IMR-90 (cell line): ENCODE measurements around the gene ARHGEF2. TPM values are rescaled to one million over a fixed set of nuclear protein-coding genes. Genes with fewer than 3 reads are reported as not detected.
A peak's percentile ranks its signal among the peaks of the same experiment; 100 is the strongest.

Experiments used
- ATAC-seq: fragments of 200-7000 bp; cut with Tn5 transposase; 2 replicates; pipeline ENCODE4 v1.9.1; 2020; ENCODE audit warnings: low read depth, mild to moderate bottlenecking, moderate library complexity
- BruUV-seq: library from RNA; stranded (reverse); fragments of 400-500 nt; replicated peaks from 2 replicates; lab custom pipeline; 2021; lab: Mats Ljungman, UMichigan
- CTCF ChIA-PET: fragments of 300-600 bp; formaldehyde crosslinking; extraction: SDS; loops from one replicate; lab custom pipeline; 2021; ENCODE audit warnings: antibody characterized with exemption; lab: Yijun Ruan, JAX
- POLR2A ChIA-PET: fragments of 300-600 bp; sonication (Branson Sonifier 250); formaldehyde crosslinking; loops from one replicate; lab custom pipeline; 2022; ENCODE audit warnings: antibody characterized with exemption; ENCODE audit not compliant: unreplicated experiment; lab: Charles Lee
- DNase-seq: peaks from one replicate; pipeline ENCODE4 v3.0.0; 2013
- H2AFZ ChIP-seq: replicated peaks from 2 replicates; pipeline ENCODE3; 2013; ENCODE audit warnings: low read length, mild to moderate bottlenecking; ENCODE audit not compliant: poor library complexity
- H2AK5ac ChIP-seq: 2 replicates; pipeline ENCODE4 v1.6.1; 2013; ENCODE audit warnings: low read depth, low read length, inconsistent platforms
- H2AK9ac ChIP-seq: replicated peaks from 2 replicates; pipeline ENCODE3; 2013; ENCODE audit warnings: mild to moderate bottlenecking, low read depth, low read length, moderate library complexity; ENCODE audit not compliant: poor library complexity
- H2BK120ac ChIP-seq: 2 replicates; pipeline ENCODE4 v1.6.1; 2013; ENCODE audit warnings: low read depth, low read length, inconsistent platforms
- H2BK15ac ChIP-seq: 3 replicates; pipeline ENCODE4 v1.6.1; 2013; ENCODE audit warnings: low read depth, low read length, inconsistent platforms
- H2BK20ac ChIP-seq: 2 replicates; pipeline ENCODE4 v1.6.1; 2013; ENCODE audit warnings: low read depth, mild to moderate bottlenecking, inconsistent platforms, low read length, moderate library complexity
- H2BK5ac ChIP-seq: 2 replicates; pipeline ENCODE4 v1.6.1; 2013; ENCODE audit warnings: mild to moderate bottlenecking, low read depth, low read length, inconsistent platforms; ENCODE audit not compliant: poor library complexity, severe bottlenecking
- H3K14ac ChIP-seq: replicated peaks from 2 replicates; pipeline ENCODE4 v1.6.1; 2013; ENCODE audit warnings: low read depth, low read length, inconsistent platforms
- H3K18ac ChIP-seq: 2 replicates; pipeline ENCODE4 v1.6.1; 2013; ENCODE audit warnings: low read depth, low read length, control low read depth
- H3K23ac ChIP-seq: 2 replicates; pipeline ENCODE4 v1.6.1; 2013; ENCODE audit warnings: low read depth, low read length, inconsistent platforms
- H3K27ac ChIP-seq: 2 replicates; pipeline ENCODE4 v1.5.1; 2013; ENCODE audit warnings: mild to moderate bottlenecking, control low read depth, low read length; ENCODE audit not compliant: insufficient read depth
- H3K27me3 ChIP-seq: 2 replicates; pipeline ENCODE4 v1.6.1; 2013; ENCODE audit warnings: low read length; ENCODE audit not compliant: control insufficient read depth, insufficient read depth
- H3K36me3 ChIP-seq: 2 replicates; pipeline ENCODE4 v1.6.1; 2013; ENCODE audit warnings: low read length, mixed read lengths; ENCODE audit not compliant: control insufficient read depth, insufficient read depth
- H3K4ac ChIP-seq: 2 replicates; pipeline ENCODE4 v1.6.1; 2013; ENCODE audit warnings: low read depth, low read length, inconsistent platforms
- H3K4me1 ChIP-seq: 2 replicates; pipeline ENCODE4 v1.6.1; 2013; ENCODE audit warnings: low read length, mixed read lengths; ENCODE audit not compliant: control insufficient read depth, insufficient read depth
- H3K4me2 ChIP-seq: 2 replicates; pipeline ENCODE4 v1.6.1; 2013; ENCODE audit warnings: low read depth, mild to moderate bottlenecking, control low read depth, low read length, moderate library complexity
- H3K4me3 ChIP-seq: 2 replicates; pipeline ENCODE4 v1.5.1; 2013; ENCODE audit warnings: low read depth, mild to moderate bottlenecking, control low read depth, low read length, moderate library complexity; ENCODE audit not compliant: insufficient read depth
- H3K56ac ChIP-seq: 2 replicates; pipeline ENCODE4 v1.6.1; 2013; ENCODE audit warnings: low read length, inconsistent platforms; ENCODE audit not compliant: insufficient read depth; ENCODE audit errors: extremely low read depth
- H3K79me1 ChIP-seq, 2 experiments: 2 replicates each; pipeline ENCODE4 v1.6.1; 2013; ENCODE audit warnings: low read length in 2 of 2, inconsistent platforms in 1 of 2, low read depth in 1 of 2
- H3K9ac ChIP-seq: 2 replicates; pipeline ENCODE4 v1.6.1; 2013; ENCODE audit warnings: low read depth, low read length, control low read depth
- H3K9me1 ChIP-seq: 2 replicates; pipeline ENCODE4 v1.6.1; 2013; ENCODE audit warnings: low read length, inconsistent platforms; ENCODE audit not compliant: insufficient read depth
- H3K9me3 ChIP-seq: 2 replicates; pipeline ENCODE4 v1.6.1; 2013; ENCODE audit warnings: low read length; ENCODE audit not compliant: control insufficient read depth, insufficient read depth
- H4K20me1 ChIP-seq: 2 replicates; pipeline ENCODE4 v1.6.1; 2013; ENCODE audit warnings: low read length, inconsistent platforms; ENCODE audit not compliant: insufficient read depth
- H4K5ac ChIP-seq: 2 replicates; pipeline ENCODE4 v1.6.1; 2013; ENCODE audit warnings: mild to moderate bottlenecking, low read depth, low read length, control low read depth
- H4K8ac ChIP-seq, 2 experiments: 2 replicates each; pipeline ENCODE4 v1.6.1; 2013; ENCODE audit warnings: low read depth in 2 of 2, low read length in 2 of 2, control low read depth in 1 of 2, inconsistent platforms in 1 of 2
- H4K91ac ChIP-seq: 2 replicates; pipeline ENCODE4 v1.6.1; 2013; ENCODE audit warnings: low read depth, low read length, inconsistent platforms; ENCODE audit not compliant: insufficient read depth
- CEBPB ChIP-seq: IDR thresholded peaks from 2 replicates; pipeline ENCODE4 v1.6.1; 2012; ENCODE audit warnings: low read depth, low read length, improper control_type of control experiment
- CHD1 ChIP-seq: IDR thresholded peaks from 2 replicates; pipeline ENCODE4 v1.6.1; 2012; ENCODE audit warnings: low read depth, low read length, improper control_type of control experiment
- CTCF ChIP-seq: conservative IDR thresholded peaks from 2 replicates; pipeline ENCODE4 v1.5.1; 2012; ENCODE audit warnings: mild to moderate bottlenecking, low read depth, low read length, improper control_type of control experiment
- ELK1 ChIP-seq: fragments of 150-350 bp; IDR thresholded peaks from 2 replicates; pipeline ENCODE4 v1.6.1; 2016; ENCODE audit warnings: low read depth, mild to moderate bottlenecking, low read length, moderate library complexity, borderline replicate concordance
- MAFK ChIP-seq: IDR thresholded peaks from 2 replicates; pipeline ENCODE4 v1.6.1; 2012; ENCODE audit warnings: low read depth, low read length, improper control_type of control experiment
- MAZ ChIP-seq: IDR thresholded peaks from 2 replicates; pipeline ENCODE4 v1.6.1; 2012; ENCODE audit warnings: low read depth, mild to moderate bottlenecking, low read length, improper control_type of control experiment, moderate library complexity, borderline replicate concordance
- MXI1 ChIP-seq: IDR thresholded peaks from 2 replicates; pipeline ENCODE4 v1.6.1; 2012; ENCODE audit warnings: low read depth, mild to moderate bottlenecking, low read length, moderate library complexity, borderline replicate concordance
- NFE2L2 ChIP-seq: fragments of 150-350 bp; IDR thresholded peaks from 2 replicates; pipeline ENCODE4 v1.6.1; 2016; ENCODE audit warnings: low read depth, mild to moderate bottlenecking, low read length
- POLR2A ChIP-seq: IDR thresholded peaks from 2 replicates; pipeline ENCODE4 v1.6.1; 2012; ENCODE audit warnings: mild to moderate bottlenecking, low read depth, low read length
- RAD21 ChIP-seq: IDR thresholded peaks from 2 replicates; pipeline ENCODE4 v1.6.1; 2012; ENCODE audit warnings: low read length, improper control_type of control experiment
- WGBS, 2 experiments: methylation state at CpG; one replicate each; pipeline versions ENCODE4 v1.1.5 to v1.1.7; 2013; ENCODE audit warnings: missing lambda C conversion rate in 2 of 2; ENCODE audit not compliant: insufficient read length in 1 of 2; ENCODE audit errors: extremely low coverage in 2 of 2; 5-methylcytosine and 5-hydroxymethylcytosine counted together
- dilution Hi-C: fragments of 300-500 bp; cut with HindIII; formaldehyde crosslinking; loops from one replicate; pipeline ENCODE4 v1.14.3; 2018; ENCODE audit warnings: low sequenced_read_pairs; ENCODE audit not compliant: unreplicated experiment
- in situ Hi-C: fragments of 300-500 bp; cut with MboI; formaldehyde crosslinking; loops from 3 replicates; pipeline ENCODE4 v1.14.3; 2019; ENCODE audit warnings: low sequenced_read_pairs, inconsistent platforms, mixed read lengths
- intact Hi-C: fragments of 100-400 bp; cut with micrococcal nuclease; formaldehyde crosslinking; loops from 2 replicates; pipeline ENCODE4 v1.10.0; 2022
- polyA plus RNA-seq, 3 experiments: library from polyadenylated mRNA; depleted of rRNA; stranded (reverse); fragments of >200 nt; gene quantifications; 2 replicates each; pipeline ENCODE4 v1.2.3, GENCODE V29; 2012; ENCODE audit warnings: low replicate concordance in 1 of 3
- total RNA-seq: library from RNA; depleted of rRNA; stranded (reverse); fragments of >200 nt; gene quantifications from 2 replicates; pipeline ENCODE4 v1.2.3, GENCODE V29; 2012

Gene ARHGEF2
- total and polyA plus RNA-seq, 2 of the 4 experiments (the other 2 are of a cell fraction), result 91.8 to 117 TPM

- ATAC-seq (peak; percentile 90), DNase-seq (peak; percentile 99)
- H3K56ac ChIP-seq, result peak within 1 kb of the TSS; percentile 90
- peak within 1 kb of the TSS; percentile 93 for H3K27ac ChIP-seq
- peak within 1 kb of the TSS; percentile 96 for H3K14ac ChIP-seq
- peak within 1 kb of the TSS; percentile 78 for H3K4me3 ChIP-seq
- peak within 1 kb of the TSS; percentile 98 for H2AK5ac ChIP-seq
- H4K20me1 ChIP-seq, result peaks cover 37% of the 10 kb centered on the region
- H2BK20ac ChIP-seq, result no peak within 1 kb of the TSS
- H3K79me1 ChIP-seq, result peaks cover 0 to 43% of the 10 kb centered on the region in 2 experiments; a peak in 3 of 4 replicates
- peak within 1 kb of the TSS; percentile 98 for H3K4me2 ChIP-seq
- intact Hi-C loops (no loop called here), in situ Hi-C loops (no loop called here), dilution Hi-C loops (no loop called here)
- H4K5ac ChIP-seq, result peak within 1 kb of the TSS; percentile 84
- H3K23ac ChIP-seq, result peak within 1 kb of the TSS; percentile 91
- no peaks in the 10 kb centered on the region for H3K9me3 ChIP-seq
- peaks cover 26% of the 10 kb centered on the region for H3K36me3 ChIP-seq
- peak within 1 kb of the TSS; percentile 97 for H3K4ac ChIP-seq
- H3K4me1 ChIP-seq, result peaks cover 7% of the 10 kb centered on the region
- TF ChIP-seq NFE2L2 (no peak), POLR2A (peak; percentile 98), MAFK (0 out of 2 replicates have a peak, but pooled peaks have one; percentile 13), CTCF (0 out of 2 replicates have a peak, but pooled peaks have one; percentile 11), CHD1 (peak; percentile 85), MAZ (no peak; the same call in 1 of the 2 replicates), RAD21 (no peak; the same call in 1 of the 2 replicates), ELK1 (no peak), CEBPB (no peak), MXI1 (peak; percentile 69; the same call in 1 of the 2 replicates)
- H4K8ac ChIP-seq, result peak within 1 kb of the TSS; percentile 91 to 97
- POLR2A ChIA-PET, result interaction anchor here (0.6 to 1.1 kb wide), 2 partner anchors 44 to 83 kb away, joined by 3 to 15 read pairs; partner anchors contain the start of gene ARHGEF2
- no peaks in the 10 kb centered on the region for H3K27me3 ChIP-seq
- H3K9me1 ChIP-seq, result 0 out of 2 replicates have a peak, but pooled peaks cover 2% of the 10 kb centered on the region
- peak within 1 kb of the TSS; percentile 97 for H2AK9ac ChIP-seq
- H2BK5ac ChIP-seq, result peak within 1 kb of the TSS; percentile 86
- H3K9ac ChIP-seq, result peak within 1 kb of the TSS; percentile 94
- H2BK15ac ChIP-seq, result peak within 1 kb of the TSS; percentile 10; the same call in 1 of the 3 replicates
- CTCF ChIA-PET, result interaction anchor here (1.6 kb wide), 1 partner anchor 55 kb away, joined by 6 read pairs; no protein-coding TSS in a partner anchor
- peak within 1 kb of the TSS; percentile 72 for H2AFZ ChIP-seq
- H3K18ac ChIP-seq, result peak within 1 kb of the TSS; percentile 54
- peak within 1 kb of the TSS; percentile 51 for H2BK120ac ChIP-seq
- no TSS peak for BruUV-seq
- H4K91ac ChIP-seq, result peak within 1 kb of the TSS; percentile 85
- WGBS, 2 experiments, result 1% methylated on average over 22 of the region's 50 CpGs; no CpG with 5 or more reads in 1 of the 2 experiments
These were observed 44.0 kb downstream of the ARHGEF2 start, which contains the start of gene KHDC4 for GRCh38 chr1:155934097-155934935. Gene KHDC4 (minus strand): TSS chr1:155934413. CDS start chr1:155934373, 40 bp downstream.
